ENCODE results near the gene SLC8A1. TPM values are rescaled to one million over a fixed set of nuclear protein-coding genes. Genes with fewer than 3 reads are reported as not detected.

The SLC8A1 gene
- total and polyA plus RNA-seq, 2 donors (not counting 1 experiment from before 2014, with no cell fraction given) = 0.07 to 0.20 TPM

GRCh38 chr2:40474306-40474705, 22.4 kb upstream of the SLC8A1 start:
- no peak overlapping the region for H3K4me3 Mint-ChIP-seq
- Histone ChIP-seq H3K79me2 (ENCODE audit: control insufficient read depth, insufficient read depth, low read length) (no peaks in the 10 kb centered on the region), H3K4me3 (ENCODE audit: control extremely low read depth in 1 of 5, extremely low read depth in 1 of 5, insufficient read depth in 1 of 5, low read depth in 2 of 5, low read length in 4 of 5) (no peak overlapping the region), H3K27ac (ENCODE audit: low read length in 2 of 2) (no peak overlapping the region), H2AFZ (ENCODE audit: insufficient read depth, low read depth, low read length, poor library complexity, severe bottlenecking) (no peak overlapping the region), H4K20me1 (ENCODE audit: control insufficient read depth, insufficient read depth, low read length, poor library complexity, severe bottlenecking) (no peaks in the 10 kb centered on the region), H3K4me2 (replicated peaks; ENCODE audit: low read depth, low read length, poor library complexity, severe bottlenecking) (no peak overlapping the region), H3K27me3 (replicated peaks in 1 of 4; ENCODE audit: control extremely low read depth in 1 of 4, control insufficient read depth in 3 of 4, insufficient read depth in 4 of 4, low read length in 3 of 4) (no peaks in the 10 kb centered on the region), H3K9me3 (ENCODE audit: control extremely low read depth in 1 of 3, control insufficient read depth in 2 of 3, insufficient read depth in 1 of 3, low read length in 2 of 3) (no peaks in the 10 kb centered on the region), H3K4me1 (ENCODE audit: control insufficient read depth in 2 of 2, insufficient read depth in 2 of 2, low read length in 2 of 2) (no peaks in the 10 kb centered on the region), H3K36me3 (replicated peaks in 1 of 2; ENCODE audit: control extremely low read depth in 1 of 2, control insufficient read depth in 1 of 2, extremely low read depth in 1 of 2, insufficient read depth in 2 of 2, low read length in 1 of 2) (no peaks in the 10 kb centered on the region), H3K9ac (ENCODE audit: low read length) (no peak overlapping the region)
- CTCF ChIA-PET = no interaction called here
- ATAC-seq (ENCODE audit: low read depth) (no peak), DNase-seq (no peak)
- TF ChIP-seq EZH2 (IDR thresholded peaks at IDR 0.05; ENCODE audit: borderline replicate concordance, insufficient read depth, low read depth, low read length, poor library complexity, severe bottlenecking) = no peak
- intact Hi-C loops (cut with micrococcal nuclease) = no loop called here
- POLR2A ChIA-PET = no interaction called here
- H3K27me3 Mint-ChIP-seq = no peaks in the 10 kb centered on the region
- no peaks in the 10 kb centered on the region for H3K9me3 Mint-ChIP-seq (ENCODE audit: insufficient read depth)
- no CpG with 5 or more reads among the region's 1 CpG for WGBS (ENCODE audit: insufficient coverage)
- no peak overlapping the region for H3K27ac Mint-ChIP-seq
- H3K4me1 Mint-ChIP-seq = no peaks in the 10 kb centered on the region

- no peak for TF ChIP-seq CTCF (IDR thresholded peaks at IDR 0.05)
- TF ChIP-seq EZH2 (IDR thresholded peaks at IDR 0.05; ENCODE audit: borderline replicate concordance, insufficient read depth, low read depth, low read length, poor library complexity, severe bottlenecking) = no peak
- Mint-ChIP-seq H3K27ac (no peak overlapping the region), H3K9me3 (ENCODE audit: insufficient read depth) (no peaks in the 10 kb centered on the region), H3K27me3 (no peaks in the 10 kb centered on the region), H3K4me1 (no peaks in the 10 kb centered on the region), H3K4me3 (no peak overlapping the region)
- no peak for ATAC-seq (ENCODE audit: low read depth)
- Histone ChIP-seq H3K4me2 (replicated peaks; ENCODE audit: low read depth, low read length, poor library complexity, severe bottlenecking) (no peak overlapping the region), H3K36me3 (replicated peaks in 1 of 2; ENCODE audit: control extremely low read depth in 1 of 2, control insufficient read depth in 1 of 2, extremely low read depth in 1 of 2, insufficient read depth in 2 of 2, low read length in 1 of 2) (no peaks in the 10 kb centered on the region), H3K4me3 (ENCODE audit: control extremely low read depth in 1 of 5, extremely low read depth in 1 of 5, insufficient read depth in 1 of 5, low read depth in 2 of 5, low read length in 4 of 5) (no peak overlapping the region), H2AFZ (ENCODE audit: insufficient read depth, low read depth, low read length, poor library complexity, severe bottlenecking) (no peak overlapping the region), H3K9ac (ENCODE audit: low read length) (no peak overlapping the region), H4K20me1 (ENCODE audit: control insufficient read depth, insufficient read depth, low read length, poor library complexity, severe bottlenecking) (no peaks in the 10 kb centered on the region), H3K9me3 (ENCODE audit: control extremely low read depth in 1 of 3, control insufficient read depth in 2 of 3, insufficient read depth in 1 of 3, low read length in 2 of 3) (no peaks in the 10 kb centered on the region), H3K4me1 (ENCODE audit: control insufficient read depth in 2 of 2, insufficient read depth in 2 of 2, low read length in 2 of 2) (no peaks in the 10 kb centered on the region), H3K79me2 (ENCODE audit: control insufficient read depth, insufficient read depth, low read length) (no peaks in the 10 kb centered on the region), H3K27me3 (replicated peaks in 1 of 4; ENCODE audit: control extremely low read depth in 1 of 4, control insufficient read depth in 3 of 4, insufficient read depth in 4 of 4, low read length in 3 of 4) (no peaks in the 10 kb centered on the region), H3K27ac (ENCODE audit: low read length in 2 of 2) (no peak overlapping the region)
- ChIA-PET POLR2A (no interaction called here), CTCF (no interaction called here)
- DNase-seq = no peak
- intact Hi-C loops (cut with micrococcal nuclease) = no loop called here
- no CpG with 5 or more reads among the region's 3 CpGs for WGBS (ENCODE audit: insufficient coverage)
Observed at GRCh38 chr2:40471866-40472265, 20.0 kb upstream of the SLC8A1 start.

Data from B cell (primary cell).